Measurements from ENCODE around the gene OSBPL6.

Gene OSBPL6

GRCh38 chr2:178448968-178449661 is 254.8 kb downstream of the OSBPL6 start:
- DNase-seq (ENCODE audit: low spot score) = no peak

GRCh38 chr2:178449700-178450523 is 255.6 kb downstream of the OSBPL6 start:
- peak; percentile 9 for DNase-seq (ENCODE audit: low spot score)

- no peak for DNase-seq (ENCODE audit: low spot score)
Measured at GRCh38 chr2:178450524-178450773, 256.1 kb downstream of the OSBPL6 start.

- peak; percentile 99 for DNase-seq (ENCODE audit: low spot score)
Measured at GRCh38 chr2:178450774-178451525, 256.6 kb downstream of the OSBPL6 start, which contains the start of the genes PJVK and PRKRA. TSS of gene PJVK (plus strand) at chr2:178451378. CDS start at chr2:178453410, 2,032 bp downstream. TSS of gene PRKRA (minus strand) at chr2:178451175. CDS start at chr2:178451030, 145 bp downstream.

GRCh38 chr2:178452334-178452733 is 258.0 kb downstream of the OSBPL6 start:
- DNase-seq (ENCODE audit: low spot score) = no peak
